HEK293 (cell line): Measurements from ENCODE around the gene ADA.
"Not testable (repeated sequence)": the region's sequence is repeated elsewhere in the genome, so short reads cannot be mapped to it uniquely, and the experiment has no call there.

Source experiments
- CTCF ChIA-PET: fragments of 350-600 bp; formaldehyde crosslinking; extraction: SDS; loops from one replicate; lab custom pipeline; 2021; ENCODE audit warnings: antibody characterized with exemption; lab: Yijun Ruan, JAX
- POLR2A ChIA-PET: fragments of 300-600 bp; formaldehyde crosslinking; extraction: SDS; loops from one replicate; lab custom pipeline; 2020; ENCODE audit warnings: antibody characterized with exemption, inconsistent platforms; lab: Yijun Ruan, JAX
- H3K27ac ChIP-seq: fragments of 200-500 bp; sonication (Bioruptor generic); 2 replicates; pipeline ENCODE4 v1.5.1; 2014; ENCODE audit warnings: low read depth, low read length, control low read depth, inconsistent platforms; ENCODE audit errors: extremely low read depth
- H3K36me3 ChIP-seq, 2 experiments: fragments of 200-500 bp in 1 of 2; sonication (Bioruptor generic) in 1 of 2; 1 replicate in 1 of 2; 2 replicates in 1 of 2; pipeline ENCODE4 v1.5.1; 2014 to 2017; ENCODE audit warnings: inconsistent platforms in 2 of 2, low read length in 2 of 2; ENCODE audit not compliant: control insufficient read depth in 2 of 2, insufficient read depth in 1 of 2
- H3K4me1 ChIP-seq: fragments of 200-500 bp; sonication (Bioruptor generic); 2 replicates; pipeline ENCODE4 v1.5.1; 2014; ENCODE audit warnings: mild to moderate bottlenecking, low read length, inconsistent platforms; ENCODE audit not compliant: control insufficient read depth, insufficient read depth
- H3K4me3 ChIP-seq: 2 replicates; pipeline ENCODE4 v1.5.1; 2011; ENCODE audit warnings: low read depth, mild to moderate bottlenecking, control low read depth, low read length, moderate library complexity
- H3K9me3 ChIP-seq: fragments of 200-500 bp; sonication (Bioruptor generic); 2 replicates; pipeline ENCODE4 v1.5.1; 2014; ENCODE audit warnings: low read depth, low read length, inconsistent platforms; ENCODE audit not compliant: control insufficient read depth, insufficient read depth
- HOXA7 ChIP-seq: sonication (generic); formaldehyde crosslinking; IDR thresholded peaks from 2 replicates; pipeline ENCODE4 v1.8.1; 2022; ENCODE audit warnings: missing genetic modification reagents, borderline replicate concordance
- PRDM1 ChIP-seq: fragments of 450-650 bp; formaldehyde crosslinking; IDR thresholded peaks from 2 replicates; pipeline ENCODE4; 2016; ENCODE audit warnings: missing biosample characterization, missing genetic modification characterization
- PRDM6 ChIP-seq: fragments of 450-650 bp; formaldehyde crosslinking; IDR thresholded peaks from 2 replicates; pipeline ENCODE4 v1.5.1; 2017; ENCODE audit warnings: missing biosample characterization, missing genetic modification characterization
- SCRT2 ChIP-seq: fragments of 450-650 bp; formaldehyde crosslinking; IDR thresholded peaks from 2 replicates; pipeline ENCODE4 v1.5.1; 2016; ENCODE audit warnings: missing biosample characterization, missing genetic modification characterization
- TCF7L2 ChIP-seq: IDR thresholded peaks from 2 replicates; pipeline ENCODE4 v1.6.1; 2011; ENCODE audit warnings: low read depth, mild to moderate bottlenecking, inconsistent platforms, low read length, moderate library complexity, borderline replicate concordance
- TRIM28 ChIP-seq: IDR thresholded peaks from 2 replicates; pipeline ENCODE4 v1.6.1; 2011; ENCODE audit warnings: low read length, control low read depth, borderline replicate concordance
- ZBTB17 ChIP-seq: fragments of 450-650 bp; formaldehyde crosslinking; IDR thresholded peaks from 2 replicates; pipeline ENCODE4 v1.5.1; 2016; ENCODE audit warnings: missing biosample characterization, missing genetic modification characterization
- ZBTB48 ChIP-seq: fragments of 450-650 bp; formaldehyde crosslinking; IDR thresholded peaks from 2 replicates; pipeline ENCODE4 v1.5.1; 2016; ENCODE audit warnings: missing biosample characterization, missing genetic modification characterization
- ZIC2 ChIP-seq: fragments of 450-650 bp; formaldehyde crosslinking; IDR thresholded peaks from 2 replicates; pipeline ENCODE4 v1.5.1; 2016; ENCODE audit warnings: missing biosample characterization, missing genetic modification characterization
- ZNF121 ChIP-seq: fragments of 450-650 bp; formaldehyde crosslinking; IDR thresholded peaks from 2 replicates; pipeline ENCODE4 v1.5.1; 2016; ENCODE audit warnings: missing biosample characterization, missing genetic modification characterization
- ZNF140 ChIP-seq: fragments of 450-650 bp; formaldehyde crosslinking; IDR thresholded peaks from 2 replicates; pipeline ENCODE4 v1.5.1; 2016; ENCODE audit warnings: missing biosample characterization, missing genetic modification characterization
- ZNF157 ChIP-seq: fragments of 450-650 bp; formaldehyde crosslinking; IDR thresholded peaks from 2 replicates; pipeline ENCODE4 v1.5.1; 2016; ENCODE audit warnings: missing biosample characterization, missing genetic modification characterization
- ZNF394 ChIP-seq: fragments of 450-650 bp; formaldehyde crosslinking; IDR thresholded peaks from 2 replicates; pipeline ENCODE4 v1.5.1; 2016; ENCODE audit warnings: missing biosample characterization, missing genetic modification characterization, mild to moderate bottlenecking, moderate library complexity, borderline replicate concordance
- ZNF560 ChIP-seq: fragments of 450-650 bp; formaldehyde crosslinking; IDR thresholded peaks from 2 replicates; pipeline ENCODE4 v1.5.1; 2017; ENCODE audit warnings: missing biosample characterization, missing genetic modification characterization, borderline replicate concordance
- ZNF585B ChIP-seq: fragments of 450-650 bp; formaldehyde crosslinking; IDR thresholded peaks from 2 replicates; pipeline ENCODE4 v1.5.1; 2016; ENCODE audit warnings: missing biosample characterization, missing genetic modification characterization
- ZNF596 ChIP-seq: fragments of 450-650 bp; IDR thresholded peaks from 2 replicates; pipeline ENCODE4 v1.5.0; 2018; ENCODE audit warnings: missing biosample characterization, mild to moderate bottlenecking, missing genetic modification characterization, moderate library complexity
- ZNF768 ChIP-seq: fragments of 450-650 bp; formaldehyde crosslinking; IDR thresholded peaks from 2 replicates; pipeline ENCODE4 v1.5.1; 2018; ENCODE audit warnings: missing biosample characterization, mild to moderate bottlenecking, missing genetic modification characterization
- ZNF785 ChIP-seq: fragments of 450-650 bp; formaldehyde crosslinking; IDR thresholded peaks from 2 replicates; pipeline ENCODE4 v1.5.1; 2016; ENCODE audit warnings: missing biosample characterization, missing genetic modification characterization
- ZSCAN18 ChIP-seq: fragments of 450-650 bp; formaldehyde crosslinking; IDR thresholded peaks from 2 replicates; pipeline ENCODE4 v1.5.1; 2016; ENCODE audit warnings: missing biosample characterization, missing genetic modification characterization
- ZSCAN4 ChIP-seq: fragments of 450-650 bp; formaldehyde crosslinking; IDR thresholded peaks from 2 replicates; pipeline ENCODE4 v1.5.1; 2017; ENCODE audit warnings: missing biosample characterization, missing genetic modification characterization
- TF ChIP-seq, protein P1 (sequence below): sonication (generic); formaldehyde crosslinking; IDR thresholded peaks from 2 replicates; pipeline ENCODE4 v1.8.1; 2022; ENCODE audit warnings: mild to moderate bottlenecking, moderate library complexity, missing genetic modification reagents
- TF ChIP-seq, protein P2 (sequence below): fragments of 450-650 bp; IDR thresholded peaks from 2 replicates; pipeline ENCODE4 v1.5.1; 2018; ENCODE audit warnings: missing biosample characterization, missing genetic modification characterization

ADA gene

GRCh38 chr20:44700306-44700705 is 48.8 kb upstream of the ADA start:
- ChIA-PET CTCF (interaction anchor here (0.5 to 1.4 kb wide), 5 partner anchors 17 to 597 kb away, joined by 3 to 6 read pairs (median 4); no protein-coding TSS in a partner anchor), POLR2A (no interaction called here)
- no peaks in the 10 kb centered on the region for H3K9me3 ChIP-seq
- no peaks in the 10 kb centered on the region for H3K36me3 ChIP-seq
- TF ChIP-seq, protein P1, sequence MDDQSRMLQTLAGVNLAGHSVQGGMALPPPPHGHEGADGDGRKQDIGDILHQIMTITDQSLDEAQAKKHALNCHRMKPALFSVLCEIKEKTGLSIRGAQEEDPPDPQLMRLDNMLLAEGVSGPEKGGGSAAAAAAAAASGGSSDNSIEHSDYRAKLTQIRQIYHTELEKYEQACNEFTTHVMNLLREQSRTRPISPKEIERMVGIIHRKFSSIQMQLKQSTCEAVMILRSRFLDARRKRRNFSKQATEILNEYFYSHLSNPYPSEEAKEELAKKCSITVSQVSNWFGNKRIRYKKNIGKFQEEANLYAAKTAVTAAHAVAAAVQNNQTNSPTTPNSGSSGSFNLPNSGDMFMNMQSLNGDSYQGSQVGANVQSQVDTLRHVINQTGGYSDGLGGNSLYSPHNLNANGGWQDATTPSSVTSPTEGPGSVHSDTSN (CRISPR knock-in tag) = no peak
- TF ChIP-seq ZNF596 (no peak), ZIC2 (tag by site-specific recombination) (peak; percentile 43; the same call in 1 of the 2 replicates)
- H3K27ac ChIP-seq = no peak overlapping the region
- no peaks in the 10 kb centered on the region for H3K4me1 ChIP-seq
- no peak overlapping the region for H3K4me3 ChIP-seq

DNA sequence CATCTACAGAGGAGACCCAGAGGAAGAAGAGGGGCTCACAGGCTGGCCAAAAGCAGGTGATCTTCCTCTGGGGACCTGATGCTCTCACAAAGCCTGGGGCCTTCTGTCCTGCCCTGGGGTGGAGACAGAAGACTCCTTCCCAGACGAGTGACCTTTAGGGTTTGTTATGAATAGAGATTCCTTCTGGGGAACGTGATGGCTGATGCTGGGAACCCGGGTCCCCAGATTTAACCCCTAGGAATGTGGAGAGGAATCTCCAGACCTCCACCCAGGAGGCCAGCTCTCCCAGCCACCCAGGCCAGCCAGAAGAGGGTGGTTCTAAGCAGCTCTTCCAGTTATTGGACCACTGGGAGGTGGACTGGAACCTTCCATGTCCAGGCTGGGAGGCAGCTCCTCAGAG is 46.9 kb upstream of the ADA start:
- H3K4me3 ChIP-seq = no peak overlapping the region
- H3K36me3 ChIP-seq = no peaks in the 10 kb centered on the region
- TF ChIP-seq ZNF121 (no peak), PRDM6 (tag by site-specific recombination) (no peak)
- no peaks in the 10 kb centered on the region for H3K4me1 ChIP-seq
- POLR2A ChIA-PET = no interaction called here
- H3K9me3 ChIP-seq = no peaks in the 10 kb centered on the region
- CTCF ChIA-PET = interaction anchor here (0.8 to 1.1 kb wide), 3 partner anchors 16 to 35 kb away, joined by 4 to 11 read pairs (median 4); partner anchors contain the start of gene CCN5
- no peak overlapping the region for H3K27ac ChIP-seq

DNA sequence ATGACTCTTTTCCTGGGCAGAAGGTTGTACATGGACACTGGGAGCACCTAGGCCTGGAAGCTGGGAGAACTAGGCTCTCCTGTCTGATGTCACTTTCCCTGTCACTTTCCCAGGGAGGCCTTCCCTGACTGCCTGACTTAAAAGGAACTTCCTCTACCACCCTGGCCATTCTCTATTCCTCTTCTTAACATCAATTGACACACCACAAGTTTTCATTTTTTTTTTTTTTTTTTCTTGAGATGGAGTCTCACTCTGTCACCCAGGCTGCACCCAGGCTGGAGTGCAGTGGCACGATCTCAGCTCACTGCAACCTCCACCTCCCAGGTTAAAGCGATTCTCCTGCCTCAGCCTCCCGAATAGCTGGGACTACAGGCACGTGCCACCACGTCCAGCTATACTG is 45.5 kb upstream of the ADA start:
- H3K4me1 ChIP-seq, H3K27ac ChIP-seq, H3K9me3 ChIP-seq, H3K36me3 ChIP-seq, POLR2A ChIA-PET, H3K4me3 ChIP-seq: not testable (repeated sequence)
- CTCF ChIA-PET = interaction anchor here (0.6 to 2.8 kb wide), 4 partner anchors 13 to 35 kb away, joined by 3 to 13 read pairs (median 4); partner anchors contain the start of gene CCN5
- 0 out of 2 replicates have a peak, but pooled peaks have one; percentile 11 for TF ChIP-seq PRDM1 (tag by site-specific recombination)

- H3K4me1 ChIP-seq = no peaks in the 10 kb centered on the region
- ChIA-PET CTCF (interaction anchor here (0.6 to 2.8 kb wide), 3 partner anchors 12 to 36 kb away, joined by 3 to 13 read pairs (median 4); no protein-coding TSS in a partner anchor), POLR2A (no interaction called here)
- H3K36me3 ChIP-seq = no peaks in the 10 kb centered on the region
- no peak overlapping the region for H3K27ac ChIP-seq
- H3K4me3 ChIP-seq = no peak overlapping the region
- no peaks in the 10 kb centered on the region for H3K9me3 ChIP-seq
- TF ChIP-seq ZNF585B (tag by site-specific recombination) = no peak
- TF ChIP-seq HOXA7 = no peak
- TF ChIP-seq ZSCAN18 (tag by site-specific recombination) = no peak
- TF ChIP-seq ZSCAN4 (tag by site-specific recombination) = no peak
- TF ChIP-seq ZNF394 (tag by site-specific recombination) = no peak
- 0 out of 2 replicates have a peak, but pooled peaks have one; percentile 34 for TF ChIP-seq SCRT2 (tag by site-specific recombination)
- no peak for TF ChIP-seq ZBTB48 (tag by site-specific recombination)
- TF ChIP-seq ZNF157 = no peak
- no peak for TF ChIP-seq ZNF785 (tag by site-specific recombination)
- TF ChIP-seq, protein P2, sequence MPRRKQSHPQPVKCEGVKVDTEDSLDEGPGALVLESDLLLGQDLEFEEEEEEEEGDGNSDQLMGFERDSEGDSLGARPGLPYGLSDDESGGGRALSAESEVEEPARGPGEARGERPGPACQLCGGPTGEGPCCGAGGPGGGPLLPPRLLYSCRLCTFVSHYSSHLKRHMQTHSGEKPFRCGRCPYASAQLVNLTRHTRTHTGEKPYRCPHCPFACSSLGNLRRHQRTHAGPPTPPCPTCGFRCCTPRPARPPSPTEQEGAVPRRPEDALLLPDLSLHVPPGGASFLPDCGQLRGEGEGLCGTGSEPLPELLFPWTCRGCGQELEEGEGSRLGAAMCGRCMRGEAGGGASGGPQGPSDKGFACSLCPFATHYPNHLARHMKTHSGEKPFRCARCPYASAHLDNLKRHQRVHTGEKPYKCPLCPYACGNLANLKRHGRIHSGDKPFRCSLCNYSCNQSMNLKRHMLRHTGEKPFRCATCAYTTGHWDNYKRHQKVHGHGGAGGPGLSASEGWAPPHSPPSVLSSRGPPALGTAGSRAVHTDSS = no peak
- TF ChIP-seq ZNF140 (tag by site-specific recombination) = no peak
- no peak for TF ChIP-seq TCF7L2
- no peak for TF ChIP-seq ZNF560
- TF ChIP-seq ZNF768 = no peak
- peak; percentile 42; the same call in 1 of the 2 replicates for TF ChIP-seq TRIM28
- no peak for TF ChIP-seq ZBTB17 (tag by site-specific recombination)
These were observed 44.8 kb upstream of the ADA start for GRCh38 chr20:44696315-44696714.
